Lung microvascular endothelial cell (primary cell): Measurements from ENCODE around the gene TPPP3. TPM values are rescaled to one million over a fixed set of nuclear protein-coding genes. Genes with fewer than 3 reads are reported as not detected.
A peak's percentile ranks its signal among the peaks of the same experiment; 100 is the strongest.
"Not testable (repeated sequence)": the region's sequence is repeated elsewhere in the genome, so short reads cannot be mapped to it uniquely, and the experiment has no call there.

Experiments
- DNase-seq, 2 donors: peaks; one replicate each; pipeline versions ENCODE4 v3.0.0 to v3.0.0-alpha.2; 2010; ENCODE audit warnings: low read depth in 2 of 2
- total RNA-seq: library from RNA; depleted of rRNA; stranded (reverse); fragments of >200 nt; gene quantifications from 2 replicates; pipeline ENCODE4 v1.2.1, GENCODE V29; 2014

The TPPP3 gene
- total RNA-seq, 1 donor from 2014 or later: not detected

- no peak for DNase-seq
These were observed 2.4 kb downstream of the TPPP3 start for GRCh38 chr16:67390816-67391423.

GRCh38 chr16:67389911-67390815 is 3.1 kb downstream of the TPPP3 start:
- no peak for DNase-seq

GRCh38 chr16:67388591-67388990 is 4.7 kb downstream of the TPPP3 start:
- no peak for DNase-seq

GRCh38 chr16:67388191-67388590 is 5.1 kb downstream of the TPPP3 start:
- no peak for DNase-seq

- DNase-seq: no peak
These were observed 5.7 kb downstream of the TPPP3 start for GRCh38 chr16:67387479-67388079.

GRCh38 chr16:67386861-67387455 is 6.3 kb downstream of the TPPP3 start:
- no peak for DNase-seq

- DNase-seq: peak; percentile 48 to 93
These were observed 8.4 kb downstream of the TPPP3 start for GRCh38 chr16:67384778-67385510.

- DNase-seq: no peak
These were observed 10.0 kb downstream of the TPPP3 start for GRCh38 chr16:67383284-67383683.

GRCh38 chr16:67378642-67379041 is 14.7 kb downstream of the TPPP3 start:
- DNase-seq: no peak

GRCh38 chr16:67376012-67376411 is 17.3 kb downstream of the TPPP3 start:
- DNase-seq: not testable (repeated sequence)

- DNase-seq: peak; percentile 39 to 62
These were observed 20.6 kb downstream of the TPPP3 start for GRCh38 chr16:67372664-67373063.

GRCh38 chr16:67370661-67371060 is 22.6 kb downstream of the TPPP3 start:
- DNase-seq: no peak

GRCh38 chr16:67364600-67365235 is 28.6 kb downstream of the TPPP3 start:
- peak in 1 of 2 donors; percentile 28 for DNase-seq

GRCh38 chr16:67361038-67361437 is 32.3 kb downstream of the TPPP3 start:
- no peak for DNase-seq

- not testable (repeated sequence) for DNase-seq
These were observed 33.6 kb downstream of the TPPP3 start for GRCh38 chr16:67359540-67360269.

GRCh38 chr16:67357561-67357960 is 35.7 kb downstream of the TPPP3 start:
- no peak for DNase-seq

- DNase-seq: no peak
These were observed 36.9 kb downstream of the TPPP3 start for GRCh38 chr16:67356396-67356795.

GRCh38 chr16:67352463-67352862 is 40.8 kb downstream of the TPPP3 start:
- not testable (repeated sequence) for DNase-seq

- no peak for DNase-seq
These were observed 43.0 kb downstream of the TPPP3 start for GRCh38 chr16:67350324-67350723.

GRCh38 chr16:67349172-67349571 is 44.1 kb downstream of the TPPP3 start:
- peak; percentile 58 to 65 for DNase-seq
